ENCODE measurements around the gene KDM4D.

- TF ChIP-seq POLR2A (IDR thresholded peaks at IDR 0.05) (no peak), CTCF (IDR thresholded peaks at IDR 0.05) (no peak)
Observed at GRCh38 chr11:95028357-95028756, 54.8 kb downstream of the KDM4D start.

Data from esophagus squamous epithelium (tissue), 4 donors.